Keratinocyte (primary cell): ENCODE data around the gene PTPN2. TPM values are rescaled to one million over a fixed set of nuclear protein-coding genes. Genes with fewer than 3 reads are reported as not detected.

Source experiments
- DNase-seq: peaks from one replicate; pipeline ENCODE4 v3.0.0-alpha.2; 2011; ENCODE audit warnings: low read depth, missing footprints, low spot score
- FAIRE-seq: peaks from 2 replicates; lab custom pipeline; 2011; peaks lifted over from hg19 to GRCh38; lab: Jason Lieb, UNC
- H2AFZ ChIP-seq: 2 replicates; pipeline ENCODE4 v1.6.0; 2012; ENCODE audit warnings: low read length, control low read depth, inconsistent platforms; ENCODE audit not compliant: control insufficient read depth
- H3K27ac ChIP-seq: 2 replicates; pipeline ENCODE4 v1.5.1; 2011; ENCODE audit warnings: low read length; ENCODE audit not compliant: control insufficient read depth, insufficient read depth
- H3K27me3 ChIP-seq: 3 replicates; pipeline ENCODE4 v1.6.0; 2011; ENCODE audit warnings: low read length; ENCODE audit not compliant: control insufficient read depth, insufficient read depth; ENCODE audit errors: extremely low read depth
- H3K36me3 ChIP-seq, 2 experiments: 2 replicates in 1 of 2; 3 replicates in 1 of 2; pipeline ENCODE4 v1.5.1; 2011; ENCODE audit warnings: low read length in 2 of 2, mild to moderate bottlenecking in 1 of 2; ENCODE audit not compliant: control insufficient read depth in 2 of 2, insufficient read depth in 2 of 2; ENCODE audit errors: extremely low read depth in 1 of 2
- H3K4me1 ChIP-seq: 3 replicates; pipeline ENCODE4 v1.5.1; 2011; ENCODE audit warnings: low read length; ENCODE audit not compliant: control insufficient read depth, insufficient read depth; ENCODE audit errors: extremely low read depth
- H3K4me2 ChIP-seq: 3 replicates; pipeline ENCODE4 v1.6.0; 2011; ENCODE audit warnings: low read depth, low read length; ENCODE audit not compliant: control insufficient read depth, insufficient read depth; ENCODE audit errors: extremely low read depth
- H3K4me3 ChIP-seq, 3 experiments: fragments of 200-600 bp in 1 of 3; sonication (generic) in 1 of 3; 2 replicates in 2 of 3; 3 replicates in 1 of 3; pipeline ENCODE4 v1.5.1; 2011 to 2016; ENCODE audit warnings: low read length in 3 of 3, mild to moderate bottlenecking in 3 of 3, control low read depth in 2 of 3, inconsistent platforms in 1 of 3, low read depth in 1 of 3, mixed read lengths in 1 of 3, mixed run types in 1 of 3, moderate library complexity in 1 of 3; ENCODE audit not compliant: control insufficient read depth in 2 of 3, insufficient read depth in 2 of 3; ENCODE audit errors: extremely low read depth in 1 of 3
- H3K79me2 ChIP-seq: 2 replicates; pipeline ENCODE4 v1.6.0; 2012; ENCODE audit warnings: low read length; ENCODE audit not compliant: control insufficient read depth, insufficient read depth
- H3K9ac ChIP-seq: 3 replicates; pipeline ENCODE4 v1.6.0; 2011; ENCODE audit warnings: low read length; ENCODE audit not compliant: control insufficient read depth, insufficient read depth; ENCODE audit errors: extremely low read depth
- H3K9me1 ChIP-seq: 3 replicates; pipeline ENCODE4 v1.6.0; 2011; ENCODE audit warnings: low read length; ENCODE audit not compliant: control insufficient read depth, insufficient read depth; ENCODE audit errors: extremely low read depth
- H3K9me3 ChIP-seq: 2 replicates; pipeline ENCODE4 v1.5.1; 2012; ENCODE audit warnings: low read depth, low read length; ENCODE audit not compliant: control insufficient read depth
- H4K20me1 ChIP-seq: 3 replicates; pipeline ENCODE4 v1.6.0; 2011; ENCODE audit warnings: low read length; ENCODE audit not compliant: control insufficient read depth, insufficient read depth; ENCODE audit errors: extremely low read depth
- CTCF ChIP-seq, 3 experiments: IDR thresholded peaks in 1 of 3; conservative IDR thresholded peaks in 1 of 3; optimal IDR thresholded peaks in 1 of 3; 2 replicates in 2 of 3; 3 replicates in 1 of 3; pipeline versions ENCODE3 to v1.5.1; 2011; ENCODE audit warnings: low read length in 3 of 3, mild to moderate bottlenecking in 3 of 3, moderate library complexity in 2 of 3, control low read depth in 1 of 3, inconsistent platforms in 1 of 3; ENCODE audit not compliant: insufficient read depth in 2 of 3; ENCODE audit errors: extremely low read depth in 1 of 3
- EZH2 ChIP-seq: IDR thresholded peaks from one replicate; pipeline ENCODE4 v1.6.1; 2012; ENCODE audit warnings: inconsistent platforms, mild to moderate bottlenecking, low read length, moderate library complexity
- dilution Hi-C: fragments of 300-500 bp; cut with MboI; formaldehyde crosslinking; loops from one replicate; pipeline ENCODE4 v1.7.0; 2020; ENCODE audit warnings: low sequenced_read_pairs; ENCODE audit not compliant: extremely low pct_ligation_motif_present
- polyA plus RNA-seq, 5 experiments: library from polyadenylated mRNA; depleted of rRNA in 3 of 5; stranded (reverse) in 3 of 5; stranded (forward) in 1 of 5; unstranded in 1 of 5; fragments of >200 nt; gene quantifications; 1 replicate in 1 of 5; 2 replicates in 3 of 5; 3 replicates in 1 of 5; pipeline versions ENCODE4 v1.2.1 to v1.2.3, GENCODE V29; 2011 to 2012; ENCODE audit warnings: missing spikeins in 2 of 5, low read depth in 1 of 5, low replicate concordance in 1 of 5

Gene PTPN2
- polyA plus RNA-seq, 1 donor (not counting 4 experiments of a cell fraction or from before 2014, with no cell fraction given), result 39.9 TPM

- Histone ChIP-seq H3K27ac (no peak overlapping the region), H3K79me2 (no peaks in the 10 kb centered on the region), H2AFZ (no peak overlapping the region), H3K9me1 (no peaks in the 10 kb centered on the region), H3K9me3 (no peaks in the 10 kb centered on the region), H3K4me2 (no peak overlapping the region), H3K4me3 (no peak overlapping the region), H3K4me1 (peaks cover 19% of the 10 kb centered on the region), H3K9ac (no peak overlapping the region), H3K27me3 (no peaks in the 10 kb centered on the region), H3K36me3 (no peaks in the 10 kb centered on the region), H4K20me1 (no peaks in the 10 kb centered on the region)
- TF ChIP-seq CTCF (optimal IDR thresholded peaks at IDR 0.05 in 1 of 3, IDR thresholded peaks at IDR 0.05 in 1 of 3, conservative IDR thresholded peaks at IDR 0.05 in 1 of 3; ENCODE audit: extremely low read depth in 1 of 3, insufficient read depth in 2 of 3, low read length in 3 of 3) (no peak), EZH2 (no peak)
- DNase-seq (no peak), FAIRE-seq (no peak)
- dilution Hi-C loops, result loop anchor here (25.0 kb wide), 1 partner anchor 163 kb away; no protein-coding TSS in a partner anchor
Observed at GRCh38 chr18:12749121-12749520, 134.9 kb downstream of the PTPN2 start.

GRCh38 chr18:12748671-12749070 is 135.4 kb downstream of the PTPN2 start:
- H3K9me1 ChIP-seq, result no peaks in the 10 kb centered on the region
- no peak for TF ChIP-seq EZH2
- TF ChIP-seq CTCF (optimal IDR thresholded peaks at IDR 0.05 in 1 of 3, IDR thresholded peaks at IDR 0.05 in 1 of 3, conservative IDR thresholded peaks at IDR 0.05 in 1 of 3; ENCODE audit: extremely low read depth in 1 of 3, insufficient read depth in 2 of 3, low read length in 3 of 3), result no peak
- dilution Hi-C loops, result loop anchor here (25.0 kb wide), 1 partner anchor 164 kb away; no protein-coding TSS in a partner anchor

More at GRCh38 chr18:12748671-12749070, 135.4 kb downstream of the PTPN2 start:
- Histone ChIP-seq H3K79me2 (no peaks in the 10 kb centered on the region), H2AFZ (no peak overlapping the region), H3K4me1 (peaks cover 20% of the 10 kb centered on the region), H3K27me3 (no peaks in the 10 kb centered on the region), H3K36me3 (no peaks in the 10 kb centered on the region), H3K27ac (no peak overlapping the region), H3K9ac (no peak overlapping the region), H4K20me1 (no peaks in the 10 kb centered on the region), H3K9me3 (no peaks in the 10 kb centered on the region), H3K4me2 (no peak overlapping the region), H3K4me3 (no peak overlapping the region)
- DNase-seq (no peak), FAIRE-seq (no peak)
